K562 (cell line): Measurements from ENCODE around the gene C12orf75.

ENCODE experiments used
- MAZ ChIP-seq, 2 experiments: fragments of 450-650 bp in 1 of 2; sonication (generic) in 1 of 2; formaldehyde crosslinking; IDR thresholded peaks in 1 of 2; conservative IDR thresholded peaks in 1 of 2; 2 replicates each; pipeline versions ENCODE4 v1.4.0 to v1.5.0; 2020; ENCODE audit warnings: mild to moderate bottlenecking in 1 of 2, missing genetic modification reagents in 1 of 2
- MXI1 ChIP-seq: IDR thresholded peaks from 2 replicates; pipeline ENCODE4 v1.6.1; 2011; ENCODE audit warnings: low read depth, mild to moderate bottlenecking, improper control_type of control experiment, low read length
- NBN ChIP-seq: fragments of 450-650 bp; IDR thresholded peaks from 2 replicates; pipeline ENCODE4 v1.6.1; 2016; ENCODE audit warnings: low read depth, mild to moderate bottlenecking
- POLR2A ChIP-seq: fragments of 450-650 bp; conservative IDR thresholded peaks from 2 replicates; pipeline ENCODE4 v1.6.1; 2016
- TBL1XR1 ChIP-seq, 2 experiments: IDR thresholded peaks; 2 replicates each; pipeline ENCODE4 v1.6.1; 2012; ENCODE audit warnings: improper control_type of control experiment in 2 of 2, low read length in 2 of 2, mild to moderate bottlenecking in 1 of 2
- THRAP3 ChIP-seq: fragments of 450-650 bp; IDR thresholded peaks from 2 replicates; pipeline ENCODE4 v1.6.1; 2016; ENCODE audit warnings: mild to moderate bottlenecking, inconsistent platforms, borderline replicate concordance
- ZNF121 ChIP-seq: sonication (generic); formaldehyde crosslinking; conservative IDR thresholded peaks from 2 replicates; pipeline ENCODE4 v1.8.0; 2022; ENCODE audit warnings: missing genetic modification reagents
- TF ChIP-seq, protein P1 (sequence below), 3 experiments: IDR thresholded peaks in 2 of 3; conservative IDR thresholded peaks in 1 of 3; 2 replicates each; pipeline ENCODE4 v1.5.1; 2011 to 2012; ENCODE audit warnings: low read length in 3 of 3, mild to moderate bottlenecking in 3 of 3, control low read depth in 2 of 3, improper control_type of control experiment in 1 of 3, inconsistent platforms in 1 of 3, low read depth in 1 of 3, mixed read lengths in 1 of 3, moderate library complexity in 1 of 3; ENCODE audit not compliant: insufficient read depth in 2 of 3
- TF ChIP-seq, protein P2 (sequence below), 2 experiments: fragments of 450-650 bp in 1 of 2; sonication (generic) in 1 of 2; formaldehyde crosslinking in 1 of 2; IDR thresholded peaks; 2 replicates each; pipeline versions ENCODE4 v1.7.1 to v1.9.0; 2016 to 2022; ENCODE audit warnings: inconsistent platforms in 1 of 2, mild to moderate bottlenecking in 1 of 2, missing genetic modification reagents in 1 of 2
- TF ChIP-seq, protein P3 (sequence below), 3 experiments: fragments of 200-800 bp in 1 of 3; sonication (Bioruptor generic) in 1 of 3; sonication (generic) in 1 of 3; formaldehyde crosslinking in 1 of 3; IDR thresholded peaks; 2 replicates each; pipeline versions ENCODE4 v1.6.1 to v1.8.0; 2016 to 2022; ENCODE audit warnings: mild to moderate bottlenecking in 2 of 3, missing compliant biosample characterization in 2 of 3, missing genetic modification characterization in 2 of 3, missing genetic modification reagents in 1 of 3

DNA sequence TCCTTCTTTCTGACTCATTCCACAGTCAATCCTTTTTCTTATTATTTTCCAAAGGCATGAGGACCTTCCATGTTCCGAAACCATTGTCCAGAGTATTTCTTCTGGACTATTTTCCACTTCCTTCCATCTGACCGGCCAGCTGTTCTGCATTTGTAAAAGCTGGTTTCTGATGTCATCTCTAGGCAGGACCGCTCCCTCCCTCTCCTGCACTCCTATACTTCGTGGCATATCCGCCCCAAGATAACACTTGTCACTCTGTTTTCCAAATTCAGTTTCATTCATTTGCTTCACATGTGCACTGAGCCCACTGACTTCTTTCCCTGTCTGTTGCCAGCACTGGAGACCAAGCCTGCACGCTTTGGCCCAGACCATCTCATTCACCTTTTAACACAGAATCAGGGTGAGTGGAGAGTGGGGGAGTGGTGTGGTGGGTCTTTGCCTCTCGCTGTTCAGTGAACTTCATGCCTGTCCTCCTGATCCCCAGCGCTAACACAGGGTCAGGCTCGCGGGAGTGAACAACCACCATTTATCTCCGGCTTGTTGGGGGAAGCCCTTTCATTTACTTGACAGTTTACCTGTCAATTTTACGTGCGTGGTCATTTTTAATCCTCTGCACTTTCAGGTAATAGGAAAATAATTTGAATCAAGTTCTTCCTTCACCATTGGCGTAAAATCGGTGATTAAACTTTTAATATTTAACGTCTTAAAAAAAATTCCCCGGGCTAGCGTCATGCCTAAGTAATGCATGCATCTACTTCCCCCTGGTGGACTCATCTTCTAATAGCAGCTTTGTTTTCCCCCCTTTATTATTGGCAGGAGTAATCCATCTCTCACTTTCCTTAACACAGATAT lies 52.5 kb downstream of the C12orf75 start:
- TF ChIP-seq THRAP3 (no peak), NBN (no peak), MAZ (CRISPR knock-in tag; conservative IDR thresholded peaks at IDR 0.05 in 1 of 2, IDR thresholded peaks at IDR 0.05 in 1 of 2) (no peak), MXI1 (no peak), TBL1XR1 (IDR thresholded peaks at IDR 0.05; ENCODE audit: low read length in 2 of 2) (no peak), ZNF121 (CRISPR knock-in tag) (no peak), POLR2A (no peak)
- TF ChIP-seq, protein P1, sequence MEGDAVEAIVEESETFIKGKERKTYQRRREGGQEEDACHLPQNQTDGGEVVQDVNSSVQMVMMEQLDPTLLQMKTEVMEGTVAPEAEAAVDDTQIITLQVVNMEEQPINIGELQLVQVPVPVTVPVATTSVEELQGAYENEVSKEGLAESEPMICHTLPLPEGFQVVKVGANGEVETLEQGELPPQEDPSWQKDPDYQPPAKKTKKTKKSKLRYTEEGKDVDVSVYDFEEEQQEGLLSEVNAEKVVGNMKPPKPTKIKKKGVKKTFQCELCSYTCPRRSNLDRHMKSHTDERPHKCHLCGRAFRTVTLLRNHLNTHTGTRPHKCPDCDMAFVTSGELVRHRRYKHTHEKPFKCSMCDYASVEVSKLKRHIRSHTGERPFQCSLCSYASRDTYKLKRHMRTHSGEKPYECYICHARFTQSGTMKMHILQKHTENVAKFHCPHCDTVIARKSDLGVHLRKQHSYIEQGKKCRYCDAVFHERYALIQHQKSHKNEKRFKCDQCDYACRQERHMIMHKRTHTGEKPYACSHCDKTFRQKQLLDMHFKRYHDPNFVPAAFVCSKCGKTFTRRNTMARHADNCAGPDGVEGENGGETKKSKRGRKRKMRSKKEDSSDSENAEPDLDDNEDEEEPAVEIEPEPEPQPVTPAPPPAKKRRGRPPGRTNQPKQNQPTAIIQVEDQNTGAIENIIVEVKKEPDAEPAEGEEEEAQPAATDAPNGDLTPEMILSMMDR (IDR thresholded peaks at IDR 0.05 in 2 of 3, conservative IDR thresholded peaks at IDR 0.05 in 1 of 3; ENCODE audit: insufficient read depth in 2 of 3, low read depth in 1 of 3, low read length in 3 of 3): peak; percentile 66 to 85 (median 76)
- TF ChIP-seq, protein P2, sequence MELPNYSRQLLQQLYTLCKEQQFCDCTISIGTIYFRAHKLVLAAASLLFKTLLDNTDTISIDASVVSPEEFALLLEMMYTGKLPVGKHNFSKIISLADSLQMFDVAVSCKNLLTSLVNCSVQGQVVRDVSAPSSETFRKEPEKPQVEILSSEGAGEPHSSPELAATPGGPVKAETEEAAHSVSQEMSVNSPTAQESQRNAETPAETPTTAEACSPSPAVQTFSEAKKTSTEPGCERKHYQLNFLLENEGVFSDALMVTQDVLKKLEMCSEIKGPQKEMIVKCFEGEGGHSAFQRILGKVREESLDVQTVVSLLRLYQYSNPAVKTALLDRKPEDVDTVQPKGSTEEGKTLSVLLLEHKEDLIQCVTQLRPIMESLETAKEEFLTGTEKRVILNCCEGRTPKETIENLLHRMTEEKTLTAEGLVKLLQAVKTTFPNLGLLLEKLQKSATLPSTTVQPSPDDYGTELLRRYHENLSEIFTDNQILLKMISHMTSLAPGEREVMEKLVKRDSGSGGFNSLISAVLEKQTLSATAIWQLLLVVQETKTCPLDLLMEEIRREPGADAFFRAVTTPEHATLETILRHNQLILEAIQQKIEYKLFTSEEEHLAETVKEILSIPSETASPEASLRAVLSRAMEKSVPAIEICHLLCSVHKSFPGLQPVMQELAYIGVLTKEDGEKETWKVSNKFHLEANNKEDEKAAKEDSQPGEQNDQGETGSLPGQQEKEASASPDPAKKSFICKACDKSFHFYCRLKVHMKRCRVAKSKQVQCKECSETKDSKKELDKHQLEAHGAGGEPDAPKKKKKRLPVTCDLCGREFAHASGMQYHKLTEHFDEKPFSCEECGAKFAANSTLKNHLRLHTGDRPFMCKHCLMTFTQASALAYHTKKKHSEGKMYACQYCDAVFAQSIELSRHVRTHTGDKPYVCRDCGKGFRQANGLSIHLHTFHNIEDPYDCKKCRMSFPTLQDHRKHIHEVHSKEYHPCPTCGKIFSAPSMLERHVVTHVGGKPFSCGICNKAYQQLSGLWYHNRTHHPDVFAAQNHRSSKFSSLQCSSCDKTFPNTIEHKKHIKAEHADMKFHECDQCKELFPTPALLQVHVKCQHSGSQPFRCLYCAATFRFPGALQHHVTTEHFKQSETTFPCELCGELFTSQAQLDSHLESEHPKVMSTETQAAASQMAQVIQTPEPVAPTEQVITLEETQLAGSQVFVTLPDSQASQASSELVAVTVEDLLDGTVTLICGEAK (IDR thresholded peaks at IDR 0.05): no peak
- TF ChIP-seq, protein P2 (CRISPR knock-in tag; IDR thresholded peaks at IDR 0.05): no peak
- TF ChIP-seq, protein P3, sequence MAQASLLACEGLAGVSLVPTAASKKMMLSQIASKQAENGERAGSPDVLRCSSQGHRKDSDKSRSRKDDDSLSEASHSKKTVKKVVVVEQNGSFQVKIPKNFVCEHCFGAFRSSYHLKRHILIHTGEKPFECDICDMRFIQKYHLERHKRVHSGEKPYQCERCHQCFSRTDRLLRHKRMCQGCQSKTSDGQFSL (CRISPR knock-in tag; IDR thresholded peaks at IDR 0.05): no peak
- TF ChIP-seq, protein P3 (tag; IDR thresholded peaks at IDR 0.05): no peak
